ENCODE data around the gene SYT1.
"Not testable (repeated sequence)": the region's sequence is repeated elsewhere in the genome, so short reads cannot be mapped to it uniquely, and the experiment has no call there.

The SYT1 gene

DNA sequence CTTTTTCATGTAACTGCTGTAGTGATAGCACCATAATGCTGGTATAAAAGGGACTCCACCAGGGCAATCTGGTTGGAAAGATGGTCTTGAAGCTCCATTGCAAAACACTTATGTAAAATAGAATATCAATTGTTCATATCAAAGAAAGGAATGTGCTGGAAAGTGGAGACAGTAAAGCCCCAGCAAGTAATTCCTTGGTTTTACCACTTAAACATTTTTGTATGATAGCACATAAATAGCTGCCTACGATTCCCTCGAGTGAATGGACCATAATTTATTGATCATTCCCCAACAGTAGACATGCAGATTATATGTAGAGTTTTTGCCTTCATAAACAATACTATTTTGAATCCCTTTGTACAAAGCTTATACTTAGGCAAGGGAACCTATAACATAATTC lies 550.7 kb downstream of the SYT1 start:
- DNase-seq: no peak

DNA sequence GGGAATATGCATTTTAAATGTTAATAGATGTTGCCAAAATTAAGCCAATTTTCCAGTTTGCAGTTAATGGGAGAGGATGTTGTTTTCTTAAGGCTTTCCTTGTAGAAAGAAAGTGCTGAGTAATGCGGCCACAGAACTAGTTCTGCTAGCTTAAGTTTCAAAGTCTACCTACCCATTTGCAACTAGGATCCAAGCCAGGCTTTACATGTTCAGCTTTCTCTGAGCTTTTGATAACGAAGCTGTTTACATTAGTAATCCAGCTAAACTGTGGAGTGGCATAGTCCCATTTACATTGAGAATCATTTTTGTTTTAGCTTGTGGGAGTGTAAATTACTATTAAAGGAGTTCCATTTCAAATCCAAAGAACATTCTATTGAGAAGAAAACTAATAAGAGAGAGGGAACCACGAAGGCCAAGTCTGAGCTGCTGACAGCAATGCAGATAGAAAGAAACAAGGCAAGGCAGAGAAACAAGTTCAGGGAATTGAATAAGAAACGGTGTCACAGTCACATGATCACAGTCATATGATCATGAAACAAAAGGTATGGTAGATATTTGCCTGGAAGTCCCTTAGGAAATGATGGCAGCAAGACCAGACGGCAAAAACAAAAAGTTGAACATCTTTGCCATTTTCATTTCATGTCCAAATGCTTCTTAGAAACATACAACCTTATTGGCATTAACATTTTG lies 551.3 kb downstream of the SYT1 start:
- DNase-seq: no peak

DNA sequence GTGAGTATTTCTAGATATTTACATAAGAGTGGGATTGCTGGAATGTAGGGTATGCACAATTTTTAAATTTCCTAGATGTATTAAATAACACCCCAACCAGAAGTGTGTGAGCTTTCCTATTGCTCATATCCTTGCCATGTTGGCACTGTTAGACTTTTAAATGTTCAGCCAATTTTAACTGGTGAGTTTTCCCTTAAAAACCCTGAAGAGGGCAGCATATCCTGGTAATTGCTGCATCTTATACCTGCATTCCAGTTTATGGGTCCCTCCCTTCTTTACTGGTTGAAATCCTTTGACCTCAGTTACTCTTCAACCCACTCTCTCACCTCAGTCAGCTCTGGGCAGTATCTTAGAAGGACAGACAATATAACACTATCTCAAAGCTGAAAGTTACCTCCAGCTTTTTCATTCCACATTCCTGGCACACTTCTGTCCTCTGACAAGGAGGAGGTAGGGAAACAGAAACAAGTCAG lies 555.6 kb downstream of the SYT1 start:
- no peak for DNase-seq

DNA sequence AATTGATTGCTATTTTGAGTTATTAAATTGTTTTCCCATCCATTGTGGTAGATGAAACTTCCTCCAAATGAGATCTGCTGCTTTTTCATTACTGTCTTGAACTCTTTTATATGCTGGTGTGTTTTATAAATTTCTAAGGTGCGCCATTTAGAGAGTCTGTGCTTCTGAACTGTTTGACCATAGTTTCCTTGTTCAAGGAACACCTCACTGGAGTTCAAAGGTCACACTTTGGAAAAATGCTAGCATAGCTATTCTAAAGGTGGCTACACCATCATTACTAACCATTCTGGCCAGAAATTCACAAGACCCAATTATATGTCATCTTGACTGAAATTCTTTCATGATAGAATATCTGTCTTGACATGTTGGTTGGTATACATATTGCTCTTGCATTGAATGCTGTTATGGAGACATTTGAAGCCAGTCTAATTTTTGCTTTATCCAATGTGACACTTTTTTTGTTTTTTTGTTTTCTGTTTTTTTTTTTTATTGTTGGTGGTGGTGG lies 556.7 kb downstream of the SYT1 start:
- no peak for DNase-seq

DNA sequence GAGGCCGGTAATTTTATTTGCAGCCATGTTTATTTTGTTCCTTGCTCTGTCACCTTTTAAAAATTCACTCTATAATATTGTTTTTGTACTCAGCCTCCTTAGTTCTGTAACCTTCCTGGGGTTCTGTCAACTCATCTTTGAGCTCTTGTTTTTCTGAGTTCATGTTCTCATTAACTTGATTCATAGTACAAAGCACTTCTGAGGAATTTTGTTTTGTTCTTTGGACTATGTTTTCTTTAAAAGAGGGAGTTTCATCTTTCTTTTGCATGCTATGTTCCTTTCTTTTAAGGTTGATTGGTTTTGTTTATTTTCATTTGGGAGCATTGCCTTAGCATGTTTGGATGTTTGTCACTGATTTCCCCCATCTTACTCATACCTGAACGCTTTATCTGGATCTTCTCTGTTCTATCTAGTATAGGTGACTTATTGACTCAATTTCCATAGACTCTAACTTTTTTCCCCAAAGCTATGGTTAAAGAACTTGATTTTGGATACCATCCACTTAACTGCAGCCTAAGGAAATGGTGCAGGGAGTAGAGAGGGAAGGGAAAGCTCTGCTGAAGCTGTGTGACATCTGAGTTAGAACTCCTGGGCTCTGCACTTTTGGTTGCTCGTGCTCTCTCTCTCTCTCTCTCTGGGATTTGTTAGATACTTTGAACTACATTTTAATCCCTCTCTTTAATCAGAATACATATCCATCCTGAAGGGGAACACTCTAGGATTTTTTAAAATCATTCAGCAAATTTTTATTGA lies 557.7 kb downstream of the SYT1 start:
- DNase-seq: no peak

DNA sequence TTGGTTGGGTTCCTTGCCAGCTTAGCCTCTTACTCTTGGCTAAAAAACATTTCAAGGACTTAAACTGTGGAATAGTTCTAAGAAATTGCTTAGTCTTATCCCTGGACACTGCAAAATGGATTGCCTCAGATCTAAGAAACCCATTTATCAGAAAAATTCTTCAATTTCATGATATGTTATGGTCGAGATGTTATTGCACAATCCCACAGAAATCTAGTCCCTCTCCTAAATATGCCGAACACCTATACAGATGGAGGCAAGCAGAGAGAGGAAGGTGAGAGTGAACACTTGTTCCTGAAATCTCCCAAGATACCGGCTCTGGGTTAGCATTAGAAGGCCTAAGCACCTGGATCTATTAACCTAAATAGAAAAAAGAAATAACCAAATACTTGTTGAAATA lies 559.0 kb downstream of the SYT1 start:
- DNase-seq: no peak

DNA sequence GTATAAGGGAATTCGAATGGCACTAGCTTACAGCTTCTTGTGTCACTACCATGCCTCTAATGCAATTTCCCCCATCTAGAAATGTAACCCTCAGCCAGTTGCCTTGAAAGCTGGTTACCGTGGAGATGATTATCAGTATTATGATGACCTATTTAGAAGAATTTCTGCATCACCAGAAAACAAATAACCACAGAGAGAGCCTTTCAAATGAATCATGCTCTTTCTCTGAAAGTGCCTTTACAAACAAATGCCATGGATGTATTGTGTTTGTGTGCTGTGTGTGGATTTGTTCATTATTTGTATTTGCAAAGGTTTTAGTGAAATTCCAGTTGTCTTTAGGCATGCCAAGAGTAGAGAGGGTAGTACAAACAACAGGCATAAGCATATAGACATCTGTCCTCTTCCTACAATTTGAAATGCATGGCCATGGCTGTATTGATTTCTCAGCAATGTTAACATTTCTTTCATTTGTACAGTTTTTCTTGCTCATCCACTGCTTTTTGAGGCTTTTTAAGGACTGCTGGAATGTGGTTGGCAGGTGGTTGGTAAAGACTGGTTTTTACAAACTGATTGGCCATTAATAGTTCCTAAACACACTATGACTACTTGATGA lies 559.6 kb downstream of the SYT1 start:
- no peak for DNase-seq

DNA sequence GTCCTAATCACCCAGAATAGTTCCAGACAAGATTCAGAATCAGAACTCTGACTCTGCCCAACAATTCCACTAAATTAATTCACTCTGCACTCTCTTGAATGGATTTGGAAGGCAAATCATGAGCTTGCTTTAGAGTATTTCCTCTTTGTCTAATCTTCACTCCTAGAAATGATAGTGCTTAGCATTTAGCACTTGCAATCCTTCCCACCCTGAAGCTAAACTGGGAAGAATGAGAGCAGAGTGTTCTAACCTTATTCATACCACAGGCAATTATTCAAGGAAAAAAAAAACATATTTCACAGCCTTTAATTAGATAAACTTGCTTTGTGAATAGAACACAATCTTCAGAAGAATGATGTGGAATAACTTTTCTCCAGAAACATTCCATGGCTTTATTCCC lies 561.5 kb downstream of the SYT1 start:
- DNase-seq: no peak

DNA sequence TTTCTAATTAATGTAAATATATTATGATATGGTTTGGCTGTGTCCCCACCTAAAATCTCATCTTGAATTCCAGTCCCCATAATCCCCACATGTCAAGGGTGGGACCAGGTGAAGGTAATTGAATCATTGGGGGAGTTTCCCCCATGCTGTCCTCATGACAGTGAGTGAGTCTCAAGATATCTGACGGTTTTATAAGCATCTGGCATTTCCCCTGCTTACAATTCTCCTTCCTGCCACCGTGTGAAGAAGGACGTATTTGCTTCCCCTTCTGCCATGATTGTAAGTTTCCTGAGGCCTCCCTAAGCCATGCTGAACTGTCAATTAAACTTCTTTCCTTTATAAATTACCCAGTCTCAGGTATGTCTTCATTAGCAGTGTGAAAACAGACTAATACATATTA lies 562.2 kb downstream of the SYT1 start:
- DNase-seq: not testable (repeated sequence)

DNA sequence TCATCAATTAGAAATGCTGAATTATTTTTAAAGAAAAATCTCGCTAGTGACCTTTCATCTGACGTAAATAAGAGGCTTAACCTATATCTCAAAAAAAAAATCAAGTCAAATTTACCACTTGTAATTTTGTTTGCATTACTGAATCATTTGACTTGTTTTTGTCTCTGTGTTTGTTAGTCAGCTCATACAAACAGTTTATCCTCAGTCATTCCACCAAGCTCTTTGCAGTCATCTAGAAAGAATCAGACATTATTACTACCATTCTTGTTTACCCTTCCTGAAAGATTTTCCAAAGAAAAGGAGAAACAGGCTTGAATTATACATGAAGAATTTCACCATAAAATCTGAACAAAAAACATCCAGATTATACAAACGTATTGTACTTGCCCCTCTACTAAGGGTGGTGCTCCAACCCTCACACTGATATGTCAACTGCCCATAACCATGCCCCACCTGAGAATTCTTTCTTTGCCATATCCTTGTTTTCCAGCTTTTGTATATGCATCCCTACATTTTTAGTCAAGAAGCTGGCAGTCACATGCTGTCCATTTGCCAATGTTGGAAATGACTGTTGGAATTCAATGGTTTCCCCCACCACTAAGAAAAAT lies 569.0 kb downstream of the SYT1 start:
- no peak for DNase-seq

DNA sequence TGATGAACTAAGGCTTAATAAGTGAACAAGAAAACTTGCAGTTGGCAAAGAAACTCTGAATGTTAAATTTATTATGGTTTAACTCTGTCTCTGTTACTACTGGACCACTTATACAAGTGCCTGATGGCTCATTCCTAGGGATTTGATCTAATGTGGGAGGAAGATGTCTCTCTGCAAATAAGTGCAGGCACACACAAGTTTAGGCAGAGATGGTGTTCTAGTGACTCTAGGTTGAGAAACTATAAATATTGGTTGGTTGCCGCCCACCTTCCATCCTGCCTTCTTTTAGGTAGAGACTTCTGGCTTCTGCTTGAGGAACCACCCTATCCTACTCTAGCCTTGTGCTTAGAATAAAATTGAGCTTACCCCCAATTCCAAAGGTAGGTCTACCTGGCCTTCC lies 570.0 kb downstream of the SYT1 start:
- no peak for DNase-seq

DNA sequence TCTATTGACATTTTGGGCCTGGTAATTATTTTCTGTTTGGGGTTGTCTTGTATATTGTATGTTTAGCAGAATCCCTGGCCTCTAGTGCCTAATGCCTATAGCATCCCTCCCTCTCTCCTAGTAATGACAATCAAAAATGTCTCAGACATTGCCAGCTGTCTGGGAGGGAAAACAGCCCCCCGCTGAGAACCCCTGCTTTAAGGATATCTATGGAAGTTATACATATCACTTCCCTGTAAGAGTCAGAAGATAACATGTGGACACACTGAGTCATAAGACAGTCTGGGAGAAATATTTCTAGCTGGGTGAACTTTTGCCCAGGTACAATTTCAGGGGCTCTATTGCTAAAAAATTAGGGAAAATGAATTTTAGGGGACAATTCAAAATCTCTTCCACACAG lies 571.2 kb downstream of the SYT1 start:
- no peak for DNase-seq

DNA sequence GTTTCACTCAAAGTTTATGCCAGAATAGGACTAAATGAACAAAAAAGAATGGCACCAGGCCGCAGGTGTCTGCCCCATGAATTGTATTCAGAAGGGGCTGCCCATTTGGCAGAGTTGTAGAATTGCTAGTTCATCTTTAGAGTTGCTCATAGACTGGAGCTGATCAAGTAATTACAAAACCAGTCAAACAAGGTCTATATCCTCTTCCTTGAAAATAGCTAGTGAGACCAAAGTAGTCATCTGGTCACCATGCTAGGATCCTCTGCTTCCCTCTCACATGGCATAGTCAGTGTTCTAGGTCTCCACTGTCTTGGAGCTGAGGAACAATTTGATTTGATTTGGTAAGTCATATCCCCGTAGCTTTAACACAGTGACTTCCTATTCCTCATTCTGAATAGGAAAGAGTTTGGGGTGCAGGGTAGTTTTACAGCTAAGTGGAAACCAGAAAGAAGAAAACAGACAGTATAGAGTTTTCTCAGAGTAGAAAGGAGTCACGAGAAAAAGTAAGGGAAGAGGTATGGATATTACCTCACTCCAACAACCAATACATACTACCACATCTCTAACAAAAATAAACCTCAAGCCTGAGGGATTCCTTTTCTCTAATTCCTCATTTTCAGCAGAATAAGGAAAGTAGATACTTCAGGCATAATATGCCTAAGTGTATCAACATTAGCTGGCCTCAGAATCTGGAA lies 574.1 kb downstream of the SYT1 start:
- no peak for DNase-seq

DNA sequence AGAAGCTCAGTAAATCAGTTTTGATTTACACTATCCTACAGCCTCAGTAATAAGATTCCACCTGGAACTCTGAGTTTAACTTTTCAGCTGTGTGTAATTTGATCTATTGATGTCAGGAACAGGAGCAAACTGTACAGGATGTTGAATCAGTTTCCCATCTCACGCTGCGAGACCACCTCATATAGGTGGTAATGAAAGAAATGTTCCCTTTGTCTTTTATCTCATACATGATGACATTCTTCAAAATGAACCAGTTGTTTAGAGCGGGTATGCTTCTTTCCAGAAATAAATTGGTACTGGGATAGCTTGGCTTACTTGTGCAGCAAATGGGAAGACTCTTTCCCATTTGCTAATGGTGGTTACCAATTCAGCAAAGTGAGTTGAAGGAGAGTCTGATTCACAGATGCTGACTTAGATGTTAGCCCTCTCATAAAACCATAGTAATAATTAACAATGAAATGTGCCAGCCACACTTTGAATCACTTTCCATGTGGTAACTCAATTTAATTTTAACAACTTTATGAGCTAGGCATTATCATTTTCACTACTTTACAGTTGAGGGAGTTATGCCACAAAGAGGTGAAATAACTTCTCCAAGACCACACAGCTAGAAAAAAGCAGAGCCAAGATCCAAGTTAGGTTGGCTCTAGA lies 574.7 kb downstream of the SYT1 start:
- DNase-seq: no peak

DNA sequence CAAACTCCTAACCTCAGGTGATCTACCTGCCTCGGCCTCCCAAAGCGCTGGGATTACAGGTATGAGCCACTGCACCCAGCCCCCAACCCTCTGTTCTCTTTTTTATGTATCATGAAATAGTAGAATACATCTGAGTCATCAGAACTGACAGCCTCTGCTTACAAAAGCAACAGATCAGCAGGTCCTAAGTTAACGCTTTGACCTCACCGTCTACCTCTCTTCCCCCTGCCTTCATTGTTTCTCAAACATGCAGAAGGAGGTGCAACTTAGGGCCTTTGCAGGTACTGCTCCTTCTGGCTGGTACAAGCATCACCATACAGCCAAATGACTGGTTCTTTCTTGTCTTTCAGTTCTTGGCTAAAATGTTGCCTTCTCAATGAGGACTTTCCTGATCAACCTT lies 577.0 kb downstream of the SYT1 start:
- no peak for DNase-seq

DNA sequence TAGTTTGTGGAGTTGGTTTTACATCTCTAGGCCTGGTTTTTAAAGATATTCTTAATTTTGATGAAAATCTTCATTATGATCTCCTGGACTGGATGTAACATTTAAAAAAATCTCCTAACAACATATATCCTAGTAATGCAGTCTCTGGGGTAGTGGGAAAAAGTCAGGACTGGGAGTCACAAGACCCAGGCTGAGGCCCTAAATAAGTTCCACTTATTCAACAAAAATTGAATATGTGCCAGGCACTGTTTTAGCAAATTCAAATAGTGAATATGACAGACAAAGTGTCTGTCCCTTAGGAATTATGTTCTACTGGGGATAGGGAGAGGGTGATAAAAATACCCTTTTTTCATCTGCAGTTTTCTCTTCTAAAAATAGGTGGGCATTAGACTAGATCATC lies 577.8 kb downstream of the SYT1 start:
- DNase-seq: no peak

DNA sequence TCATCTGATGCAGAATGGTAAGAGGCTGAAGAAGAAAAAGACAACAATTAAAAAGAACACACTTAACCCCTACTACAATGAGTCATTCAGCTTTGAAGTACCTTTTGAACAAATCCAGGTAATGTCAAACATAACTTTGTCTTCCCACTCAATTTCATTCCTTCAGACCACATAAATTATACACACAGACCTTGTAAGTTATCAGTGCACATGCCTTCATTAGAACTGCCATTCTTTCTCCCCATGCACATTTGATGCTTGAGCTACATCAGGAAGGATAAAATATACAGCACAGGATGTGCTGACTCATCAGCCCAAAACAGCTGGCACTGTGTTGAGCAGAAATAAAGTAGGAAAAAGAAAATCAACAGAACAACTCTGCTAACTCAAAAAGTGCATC lies 579.5 kb downstream of the SYT1 start:
- DNase-seq: no peak

DNA sequence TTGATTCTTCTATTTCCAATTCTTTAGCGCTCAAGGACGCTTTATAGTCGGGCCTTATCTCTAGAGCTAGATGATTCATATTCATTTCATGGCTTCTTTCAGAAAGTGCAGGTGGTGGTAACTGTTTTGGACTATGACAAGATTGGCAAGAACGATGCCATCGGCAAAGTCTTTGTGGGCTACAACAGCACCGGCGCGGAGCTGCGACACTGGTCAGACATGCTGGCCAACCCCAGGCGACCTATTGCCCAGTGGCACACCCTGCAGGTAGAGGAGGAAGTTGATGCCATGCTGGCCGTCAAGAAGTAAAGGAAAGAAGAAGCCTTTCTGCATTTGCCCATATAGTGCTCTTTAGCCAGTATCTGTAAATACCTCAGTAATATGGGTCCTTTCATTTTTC lies 584.2 kb downstream of the SYT1 start:
- DNase-seq: no peak

DNA sequence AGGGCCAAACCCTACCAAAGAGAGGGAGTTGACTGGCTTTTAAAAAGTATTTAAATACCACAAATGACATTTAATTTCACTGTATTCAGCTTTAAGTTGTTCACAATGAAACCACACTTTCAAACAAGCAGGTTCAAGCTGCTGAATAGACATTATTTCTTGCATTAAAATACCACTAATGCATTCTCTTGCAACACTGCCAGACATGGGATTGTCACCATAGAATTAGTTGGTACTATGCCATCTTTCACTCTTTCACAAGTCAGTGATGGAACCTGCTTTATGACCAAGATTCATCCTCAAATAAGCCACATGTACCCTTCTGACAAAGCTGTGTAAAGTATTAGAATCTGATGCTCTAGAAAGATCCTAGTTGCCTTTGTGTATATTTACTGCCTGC lies 586.8 kb downstream of the SYT1 start:
- no peak for DNase-seq

DNA sequence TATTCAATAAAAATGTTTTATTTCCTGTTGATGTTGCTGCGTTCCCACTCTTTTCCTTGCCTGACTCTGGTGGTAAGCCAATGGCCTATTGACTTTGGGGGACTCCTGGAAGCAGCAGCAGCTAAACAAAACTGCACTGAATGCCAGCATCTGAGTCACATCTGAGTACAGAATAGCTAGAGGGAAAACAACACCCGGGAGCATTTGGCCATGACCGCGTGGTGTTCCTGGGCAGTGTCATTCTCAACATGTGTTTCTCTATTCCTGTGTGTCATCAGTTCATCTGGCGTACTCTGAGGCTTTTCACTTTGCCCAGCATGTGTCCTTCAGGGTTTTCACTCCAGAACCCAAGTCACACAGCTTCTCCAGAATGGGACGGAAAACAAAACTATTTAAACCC lies 587.4 kb downstream of the SYT1 start:
- DNase-seq: no peak

DNA sequence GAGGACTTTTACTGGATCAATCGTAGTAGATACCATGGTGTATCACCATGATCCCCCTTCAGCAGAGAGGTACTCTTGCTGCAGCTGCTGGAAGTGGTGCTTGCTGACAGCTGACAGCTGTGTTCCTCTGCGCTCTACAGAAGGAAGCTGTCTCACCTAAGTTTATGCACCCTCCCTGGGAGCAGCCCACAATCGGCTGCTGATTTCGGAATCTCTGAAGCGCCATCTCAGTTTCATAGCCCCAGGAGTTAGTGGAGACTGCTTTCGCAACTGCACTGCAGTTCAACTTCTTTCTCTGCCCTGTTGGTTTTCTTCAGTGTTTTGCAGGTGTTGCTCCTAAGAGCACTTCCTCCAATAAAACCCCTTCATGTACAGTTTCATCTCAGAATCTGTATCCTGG lies 588.3 kb downstream of the SYT1 start:
- DNase-seq: no peak

DNA sequence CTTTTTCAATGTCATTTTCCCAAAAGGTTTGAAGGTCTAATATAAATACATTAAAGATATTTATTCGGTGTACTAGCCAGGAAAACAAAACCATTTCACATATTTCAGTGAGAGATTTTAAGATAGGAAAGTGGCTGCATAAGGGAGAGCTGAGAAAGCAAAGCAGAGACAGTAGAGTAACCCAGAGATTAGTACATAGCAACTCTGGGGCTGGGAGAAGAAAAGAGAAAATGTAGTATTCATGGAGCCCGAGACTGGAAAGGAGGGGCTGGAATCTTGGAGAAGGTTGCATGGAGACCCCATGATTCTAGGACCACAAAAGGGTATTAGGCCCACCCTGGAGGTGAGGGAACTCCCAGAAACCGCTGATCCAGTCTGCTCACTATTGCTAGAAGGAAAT lies 589.2 kb downstream of the SYT1 start:
- DNase-seq: no peak

Measured in stimulated activated CD4-positive, alpha-beta T cell treated with anti-CD3 and anti-CD28 coated beads, Interleukin-4, amount 100 ng/mL, for 1 hour (primary cell).